Activated CD8-positive, alpha-beta memory T cell treated with anti-CD3 and anti-CD28 coated beads, Interleukin-2, amount 50 U/mL, for 24 hours (primary cell): ENCODE measurements around the gene ABCF2.

Source experiments
- DNase-seq: peaks from one replicate; pipeline ENCODE4 v3.0.0-alpha.2; 2020; ENCODE audit errors: extremely low read depth

ABCF2 gene

GRCh38 chr7:151226875-151227782, at the start of gene ABCF2:
ABCF2 (minus strand) TSS chr7:151227205; CDS start chr7:151226458, 747 bp downstream.
- peak; percentile 100 for DNase-seq

GRCh38 chr7:151275813-151276577, 49.0 kb upstream of the ABCF2 start:
- DNase-seq = no peak

- no peak for DNase-seq
These were observed 48.2 kb upstream of the ABCF2 start for GRCh38 chr7:151274936-151275812.

- DNase-seq = no peak
These were observed 47.4 kb upstream of the ABCF2 start for GRCh38 chr7:151274396-151274795.

GRCh38 chr7:151273651-151274390, 46.8 kb upstream of the ABCF2 start:
- no peak for DNase-seq

GRCh38 chr7:151272877-151273276, 45.9 kb upstream of the ABCF2 start:
- no peak for DNase-seq

- DNase-seq = no peak
These were observed 45.4 kb upstream of the ABCF2 start for GRCh38 chr7:151272405-151272804.

- no peak for DNase-seq
These were observed 44.8 kb upstream of the ABCF2 start for GRCh38 chr7:151271699-151272355.

- no peak for DNase-seq
These were observed 42.5 kb upstream of the ABCF2 start for GRCh38 chr7:151269511-151269910.

GRCh38 chr7:151265351-151265931, 38.4 kb upstream of the ABCF2 start:
- DNase-seq = no peak

- DNase-seq = no peak
These were observed 37.6 kb upstream of the ABCF2 start for GRCh38 chr7:151264615-151265014.

GRCh38 chr7:151261529-151261928, 34.5 kb upstream of the ABCF2 start:
- no peak for DNase-seq

GRCh38 chr7:151260883-151261282, 33.9 kb upstream of the ABCF2 start:
- DNase-seq = no peak

GRCh38 chr7:151260471-151260870, 33.5 kb upstream of the ABCF2 start:
- no peak for DNase-seq

GRCh38 chr7:151257990-151258389, 31.0 kb upstream of the ABCF2 start:
- DNase-seq = no peak

GRCh38 chr7:151256410-151257045, 29.5 kb upstream of the ABCF2 start:
- DNase-seq = no peak

- no peak for DNase-seq
These were observed 28.4 kb upstream of the ABCF2 start for GRCh38 chr7:151255390-151255789.

- DNase-seq = no peak
These were observed 27.8 kb upstream of the ABCF2 start for GRCh38 chr7:151254851-151255250.

- no peak for DNase-seq
These were observed 27.3 kb upstream of the ABCF2 start for GRCh38 chr7:151254316-151254715.
